HepG2 (cell line): ENCODE results near the gene SCUBE1. TPM values are rescaled to one million over a fixed set of nuclear protein-coding genes. Genes with fewer than 3 reads are reported as not detected.

ENCODE experiments used
- ATAC-seq: fragments of 200-7000 bp; cut with Tn5 transposase; 3 replicates; pipeline ENCODE4 v1.9.1; 2020; ENCODE audit warnings: mild to moderate bottlenecking, moderate library complexity
- BruUV-seq: library from RNA; stranded (reverse); fragments of 400-500 nt; replicated peaks from 2 replicates; lab custom pipeline; 2021; lab: Mats Ljungman, UMichigan
- CTCF ChIA-PET: fragments of 300-600 bp; formaldehyde crosslinking; extraction: SDS; loops from one replicate; lab custom pipeline; 2021; ENCODE audit warnings: low total read pairs, inconsistent platforms, low intra/inter-chr PET ratio; lab: Yijun Ruan, JAX
- POLR2A ChIA-PET: fragments of 350-600 bp; sonication (Branson Sonifier 250); formaldehyde crosslinking; loops from one replicate; lab custom pipeline; 2020; ENCODE audit warnings: antibody characterized with exemption, inconsistent platforms; lab: Yijun Ruan, JAX
- DNase-seq: peaks from one replicate; pipeline ENCODE4 v3.0.0-alpha.2; 2015; ENCODE audit warnings: low spot score
- FAIRE-seq: peaks from 3 replicates; lab custom pipeline; 2011; peaks lifted over from hg19 to GRCh38; lab: Jason Lieb, UNC
- H2AFZ ChIP-seq: one replicate; pipeline ENCODE4 v1.6.1; 2011; ENCODE audit warnings: low read length, inconsistent platforms
- H3K27ac ChIP-seq: fragments of 300-600 bp; 3 replicates; pipeline ENCODE4 v1.8.0; 2011; ENCODE audit warnings: mixed run types, mild to moderate bottlenecking, mixed read lengths, low read length, inconsistent platforms; ENCODE audit not compliant: insufficient read depth; ENCODE audit errors: extremely low read length
- H3K27me3 ChIP-seq, 2 experiments: fragments of 200-600 bp in 1 of 2; 2 replicates in 1 of 2; 3 replicates in 1 of 2; pipeline versions ENCODE4 v1.6.0 to v1.8.0; 2011; ENCODE audit warnings: low read length in 2 of 2, mild to moderate bottlenecking in 2 of 2, moderate library complexity in 2 of 2, inconsistent platforms in 1 of 2; ENCODE audit not compliant: insufficient read depth in 2 of 2, control insufficient read depth in 1 of 2
- H3K36me3 ChIP-seq, 2 experiments: fragments of 200-600 bp in 1 of 2; replicated peaks in 1 of 2; 2 replicates in 1 of 2; 3 replicates in 1 of 2; pipeline versions ENCODE4 v1.5.1 to v1.8.0; 2011; ENCODE audit warnings: low read length in 2 of 2, inconsistent platforms in 1 of 2; ENCODE audit not compliant: insufficient read depth in 2 of 2, control insufficient read depth in 1 of 2
- H3K4me1 ChIP-seq: 2 replicates; pipeline ENCODE4 v1.5.1; 2012; ENCODE audit warnings: low read length, inconsistent platforms; ENCODE audit not compliant: insufficient read depth
- H3K4me2 ChIP-seq: 2 replicates; pipeline ENCODE4 v1.6.0; 2011; ENCODE audit warnings: low read depth, low read length, inconsistent platforms
- H3K4me3 ChIP-seq, 3 experiments: fragments of 200-600 bp in 1 of 3; sonication (generic), shearing (Covaris generic) in 1 of 3; replicated peaks in 1 of 3; 2 replicates each; pipeline ENCODE4 v1.5.1; 2011 to 2016; ENCODE audit warnings: low read length in 3 of 3, inconsistent platforms in 2 of 3, low read depth in 2 of 3, mild to moderate bottlenecking in 2 of 3, control low read depth in 1 of 3, mixed read lengths in 1 of 3; ENCODE audit not compliant: insufficient read depth in 1 of 3
- H3K79me2 ChIP-seq: one replicate; pipeline ENCODE4 v1.6.1; 2011; ENCODE audit warnings: low read length, inconsistent platforms; ENCODE audit not compliant: insufficient read depth
- H3K9ac ChIP-seq: 2 replicates; pipeline ENCODE4 v1.6.0; 2011; ENCODE audit warnings: mild to moderate bottlenecking, low read depth, low read length, inconsistent platforms; ENCODE audit not compliant: insufficient read depth
- H3K9me3 ChIP-seq: 2 replicates; pipeline ENCODE4 v1.5.1; 2012; ENCODE audit warnings: mild to moderate bottlenecking, low read length
- H4K20me1 ChIP-seq: 2 replicates; pipeline ENCODE4 v1.6.0; 2011; ENCODE audit warnings: inconsistent platforms, mild to moderate bottlenecking, low read length, moderate library complexity; ENCODE audit not compliant: insufficient read depth
- ATF1 ChIP-seq: IDR thresholded peaks from 2 replicates; pipeline ENCODE4 v1.6.1; 2016; ENCODE audit warnings: mild to moderate bottlenecking, control low read depth
- BRF2 ChIP-seq: sonication (generic); formaldehyde crosslinking; IDR thresholded peaks from 2 replicates; pipeline ENCODE4 v1.8.1; 2022; ENCODE audit warnings: mild to moderate bottlenecking, missing genetic modification reagents
- ZBTB20 ChIP-seq: sonication (generic); formaldehyde crosslinking; IDR thresholded peaks from 2 replicates; pipeline ENCODE4 v1.8.1; 2023; ENCODE audit warnings: missing genetic modification reagents, low read depth, mild to moderate bottlenecking, borderline replicate concordance
- ZNF329 ChIP-seq: sonication (generic); formaldehyde crosslinking; IDR thresholded peaks from 2 replicates; pipeline ENCODE4 v1.9.0; 2021; ENCODE audit warnings: low read depth, mild to moderate bottlenecking, missing genetic modification reagents
- ZNF629 ChIP-seq: sonication (generic); formaldehyde crosslinking; conservative IDR thresholded peaks from 2 replicates; pipeline ENCODE4 v1.5.0; 2020; ENCODE audit warnings: missing genetic modification reagents
- WGBS: methylation state at CpG from one replicate; pipeline ENCODE4 v1.1.6; 2017; ENCODE audit warnings: low lambda C conversion rate; 5-methylcytosine and 5-hydroxymethylcytosine counted together
- in situ Hi-C: cut with HindIII; loops from 2 replicates; pipeline ENCODE4 v1.10.0; 2017; ENCODE audit warnings: low pct_unique_long_range_greater_than_20kb; ENCODE audit not compliant: extremely low pct_ligation_motif_present
- intact Hi-C: fragments of 100-400 bp; cut with micrococcal nuclease; formaldehyde crosslinking; loops from one replicate; pipeline ENCODE4 v1.10.0; 2022; ENCODE audit not compliant: unreplicated experiment
- polyA plus RNA-seq, 8 experiments: library from polyadenylated mRNA; depleted of rRNA in 3 of 8; stranded (reverse) in 7 of 8; unstranded in 1 of 8; fragments of >200 nt; fragmentation: Illumina TruSeq in 4 of 8; extraction: Trizol in 4 of 8; gene quantifications; 2 replicates each; pipeline versions ENCODE4 v1.2.1 to v1.2.3, GENCODE V29; 2011 to 2016; ENCODE audit warnings: low read depth in 4 of 8, missing spikeins in 1 of 8, mixed read lengths in 1 of 8; ENCODE audit not compliant: insufficient read depth in 1 of 8
- total RNA-seq, 5 experiments: library from RNA; depleted of rRNA; stranded (reverse); fragments of >200 nt; fragmentation: Illumina TruSeq; extraction: Trizol; gene quantifications; 2 replicates each; pipeline ENCODE4 v1.2.3, GENCODE V29; 2016; ENCODE audit warnings: low read depth in 1 of 5

The SCUBE1 gene
- total and polyA plus RNA-seq, 2 of the 13 experiments (the other 11 are each of a cell fraction or from before 2014, with no cell fraction given) = under 0.01 to 0.05 TPM

- DNase-seq (no peak), FAIRE-seq (no peak), ATAC-seq (no peak)
- Histone ChIP-seq H3K9ac (no peak overlapping the region), H3K27me3 (no peaks in the 10 kb centered on the region), H3K27ac (no peak overlapping the region), H3K4me2 (0 out of 2 replicates have a peak overlapping the region, but pooled peaks have one; percentile 5), H3K79me2 (no peaks in the 10 kb centered on the region), H4K20me1 (no peaks in the 10 kb centered on the region), H3K36me3 (no peaks in the 10 kb centered on the region), H2AFZ (no peak overlapping the region), H3K4me1 (peaks cover 52% of the 10 kb centered on the region), H3K4me3 (no peak overlapping the region), H3K9me3 (no peaks in the 10 kb centered on the region)
- BruUV-seq = no TSS peak
- POLR2A ChIA-PET = no interaction called here
- intact Hi-C loops = no loop called here
- in situ Hi-C loops = no loop called here
- WGBS = 56% methylated on average over 15 of the region's 15 CpGs
- CTCF ChIA-PET = no interaction called here
- TF ChIP-seq ATF1 (CRISPR knock-in tag) (no peak), BRF2 (CRISPR knock-in tag) (no peak), ZBTB20 (CRISPR knock-in tag) (no peak)
Observed at GRCh38 chr22:43376765-43377547, 33.8 kb upstream of the SCUBE1 start.

GRCh38 chr22:43375951-43376455, 32.8 kb upstream of the SCUBE1 start:
- no peak overlapping the region for H3K4me2 ChIP-seq
- no peaks in the 10 kb centered on the region for H3K79me2 ChIP-seq
- no peak overlapping the region for H3K4me3 ChIP-seq
- peaks cover 42% of the 10 kb centered on the region for H3K4me1 ChIP-seq
- WGBS = 69% methylated on average over 4 of the region's 4 CpGs
- TF ChIP-seq ZNF629 = peak; percentile 65; the same call in 1 of the 2 replicates
- TF ChIP-seq ZNF329 = no peak
- POLR2A ChIA-PET = no interaction called here
- intact Hi-C loops = no loop called here
- CTCF ChIA-PET = no interaction called here
- H4K20me1 ChIP-seq = no peaks in the 10 kb centered on the region
- FAIRE-seq (no peak), DNase-seq (no peak), ATAC-seq (no peak)
- no peaks in the 10 kb centered on the region for H3K27me3 ChIP-seq
- in situ Hi-C loops = no loop called here
- no peaks in the 10 kb centered on the region for H3K9me3 ChIP-seq
- no peak overlapping the region for H3K27ac ChIP-seq
- no TSS peak for BruUV-seq
- H3K36me3 ChIP-seq = no peaks in the 10 kb centered on the region
- no peak overlapping the region for H2AFZ ChIP-seq
- no peak overlapping the region for H3K9ac ChIP-seq
